ENCODE results near the gene TSPAN15. TPM values are rescaled to one million over a fixed set of nuclear protein-coding genes. Genes with fewer than 3 reads are reported as not detected.
"Not testable (repeated sequence)": the region's sequence is repeated elsewhere in the genome, so short reads cannot be mapped to it uniquely, and the experiment has no call there.

The TSPAN15 gene
- total RNA-seq, 2 experiments from 2014 or later = 0.85 to 0.91 TPM

- POLR2A ChIA-PET = no interaction called here
Observed at GRCh38 chr10:69446650-69447151, 4.6 kb upstream of the TSPAN15 start.

GRCh38 chr10:69449841-69450240, 1.4 kb upstream of the TSPAN15 start:
- POLR2A ChIA-PET = no interaction called here
- CTCF ChIA-PET = interaction anchor here (0.5 to 3.8 kb wide), 13 partner anchors 9 to 346 kb away, joined by 3 to 14 read pairs (median 4); no protein-coding TSS in a partner anchor
- Mint-ChIP-seq H3K27ac (no peak overlapping the region), H3K4me3 (no peak overlapping the region), H3K9me3 (ENCODE audit: low read depth) (no peaks in the 10 kb centered on the region), H3K36me3 (ENCODE audit: low read depth) (no peaks in the 10 kb centered on the region), H3K27me3 (peaks cover 4% of the 10 kb centered on the region), H3K4me1 (peaks cover 13% of the 10 kb centered on the region)
- intact Hi-C loops (cut with DNase I, micrococcal nuclease) = loop anchor here in 1 of 2 experiments (2.0 kb wide), 1 partner anchor 131 kb away; no protein-coding TSS in a partner anchor
- ATAC-seq = peak; percentile 63
- DNase-seq = peak; percentile 65

More at GRCh38 chr10:69446650-69447151, 4.6 kb upstream of the TSPAN15 start:
- Mint-ChIP-seq H3K4me1 (peaks cover 8% of the 10 kb centered on the region), H3K36me3 (ENCODE audit: low read depth) (no peaks in the 10 kb centered on the region), H3K4me3 (no peak overlapping the region), H3K9me3 (ENCODE audit: low read depth) (no peaks in the 10 kb centered on the region), H3K27me3 (peaks cover 2% of the 10 kb centered on the region), H3K27ac (no peak overlapping the region)
- ATAC-seq (no peak), DNase-seq (no peak)
- CTCF ChIA-PET = interaction anchor here (0.8 to 3.8 kb wide), 4 partner anchors 12 to 25 kb away, joined by 3 to 14 read pairs (median 3); no protein-coding TSS in a partner anchor
- intact Hi-C loops (cut with DNase I, micrococcal nuclease) = no loop called here

- not testable (repeated sequence) for H3K27ac Mint-ChIP-seq; DNase-seq; H3K9me3 Mint-ChIP-seq (ENCODE audit: low read depth); ATAC-seq; H3K27me3 Mint-ChIP-seq; H3K4me3 Mint-ChIP-seq; H3K36me3 Mint-ChIP-seq (ENCODE audit: low read depth)
- intact Hi-C loops (cut with DNase I, micrococcal nuclease) = loop anchor here in 1 of 2 experiments (2.0 kb wide), 1 partner anchor 132 kb away; no protein-coding TSS in a partner anchor
- CTCF ChIA-PET = interaction anchor here (0.5 to 3.8 kb wide), 7 partner anchors 8 to 176 kb away, joined by 3 to 14 read pairs (median 4); no protein-coding TSS in a partner anchor
- POLR2A ChIA-PET = interaction anchor here (1.0 kb wide), 1 partner anchor 7 kb away, joined by 5 read pairs; no protein-coding TSS in a partner anchor
- H3K4me1 Mint-ChIP-seq = peaks cover 13% of the 10 kb centered on the region
Observed at GRCh38 chr10:69450395-69450794, 870 bp upstream of the TSPAN15 start.

GRCh38 chr10:69451784-69452251, 553 bp downstream of the TSPAN15 start:
- DNase-seq (peak; percentile 13), ATAC-seq (no peak)
- ChIA-PET CTCF (interaction anchor here (0.7 to 1.9 kb wide), 4 partner anchors 17 to 1822 kb away, joined by 3 to 7 read pairs (median 4); no protein-coding TSS in a partner anchor), POLR2A (no interaction called here)
- peaks cover 4% of the 10 kb centered on the region for H3K27me3 Mint-ChIP-seq
- H3K36me3 Mint-ChIP-seq (ENCODE audit: low read depth) = no peaks in the 10 kb centered on the region
- intact Hi-C loops (cut with DNase I, micrococcal nuclease) = loop anchor here in 1 of 2 experiments (1.0 to 2.0 kb wide), 2 partner anchors 44 to 133 kb away; no protein-coding TSS in a partner anchor
- peak overlapping the region; percentile 75 for H3K4me3 Mint-ChIP-seq
- H3K9me3 Mint-ChIP-seq (ENCODE audit: low read depth) = no peaks in the 10 kb centered on the region
- H3K4me1 Mint-ChIP-seq = peaks cover 13% of the 10 kb centered on the region
- H3K27ac Mint-ChIP-seq = no peak overlapping the region

- ATAC-seq (no peak), DNase-seq (no peak)
- Mint-ChIP-seq H3K4me3 (no peak overlapping the region), H3K27me3 (peaks cover 4% of the 10 kb centered on the region), H3K9me3 (ENCODE audit: low read depth) (no peaks in the 10 kb centered on the region), H3K4me1 (peaks cover 17% of the 10 kb centered on the region), H3K36me3 (ENCODE audit: low read depth) (no peaks in the 10 kb centered on the region), H3K27ac (no peak overlapping the region)
- intact Hi-C loops (cut with DNase I, micrococcal nuclease) = no loop called here
- ChIA-PET POLR2A (no interaction called here), CTCF (interaction anchor here (1.9 kb wide), 1 partner anchor 62 kb away, joined by 7 read pairs; no protein-coding TSS in a partner anchor)
Observed at GRCh38 chr10:69452676-69453415, 1.6 kb downstream of the TSPAN15 start.

GRCh38 chr10:69453795-69454194, 2.5 kb downstream of the TSPAN15 start:
- POLR2A ChIA-PET = no interaction called here

GRCh38 chr10:69455006-69455763, 3.9 kb downstream of the TSPAN15 start:
- Mint-ChIP-seq H3K36me3 (ENCODE audit: low read depth) (no peaks in the 10 kb centered on the region), H3K27me3 (peaks cover 4% of the 10 kb centered on the region), H3K9me3 (ENCODE audit: low read depth) (no peaks in the 10 kb centered on the region), H3K4me1 (peaks cover 13% of the 10 kb centered on the region), H3K4me3 (no peak overlapping the region), H3K27ac (no peak overlapping the region)
- ChIA-PET POLR2A (no interaction called here), CTCF (interaction anchor here (0.6 kb wide), 1 partner anchor 23 kb away, joined by 3 read pairs; no protein-coding TSS in a partner anchor)
- DNase-seq = no peak
- intact Hi-C loops (cut with DNase I, micrococcal nuclease) = no loop called here
- no peak for ATAC-seq

More at GRCh38 chr10:69453795-69454194, 2.5 kb downstream of the TSPAN15 start:
- CTCF ChIA-PET = no interaction called here
- ATAC-seq = no peak
- no peak for DNase-seq
- Mint-ChIP-seq H3K36me3 (ENCODE audit: low read depth) (no peaks in the 10 kb centered on the region), H3K27ac (no peak overlapping the region), H3K27me3 (peaks cover 4% of the 10 kb centered on the region), H3K4me1 (peaks cover 17% of the 10 kb centered on the region), H3K9me3 (ENCODE audit: low read depth) (no peaks in the 10 kb centered on the region), H3K4me3 (no peak overlapping the region)
- intact Hi-C loops (cut with DNase I, micrococcal nuclease) = no loop called here

GRCh38 chr10:69456880-69457693, 5.8 kb downstream of the TSPAN15 start:
- Mint-ChIP-seq H3K27ac (no peak overlapping the region), H3K9me3 (ENCODE audit: low read depth) (no peaks in the 10 kb centered on the region), H3K36me3 (ENCODE audit: low read depth) (no peaks in the 10 kb centered on the region), H3K4me3 (no peak overlapping the region), H3K27me3 (peaks cover 4% of the 10 kb centered on the region), H3K4me1 (peaks cover 8% of the 10 kb centered on the region)
- CTCF ChIA-PET = interaction anchor here (0.6 to 3.3 kb wide), 2 partner anchors 9 to 212 kb away, joined by 3 to 14 read pairs; no protein-coding TSS in a partner anchor
- POLR2A ChIA-PET = no interaction called here
- peak; percentile 30 for DNase-seq
- intact Hi-C loops (cut with DNase I, micrococcal nuclease) = no loop called here
- peak; percentile 64 for ATAC-seq

- peaks cover 4% of the 10 kb centered on the region for H3K4me1 Mint-ChIP-seq
- H3K36me3 Mint-ChIP-seq (ENCODE audit: low read depth) = no peaks in the 10 kb centered on the region
- ChIA-PET POLR2A (no interaction called here), CTCF (interaction anchor here (0.6 to 3.3 kb wide), 2 partner anchors 9 to 212 kb away, joined by 3 to 14 read pairs; no protein-coding TSS in a partner anchor)
- ATAC-seq (no peak), DNase-seq (no peak)
- intact Hi-C loops (cut with DNase I, micrococcal nuclease) = no loop called here
- no peaks in the 10 kb centered on the region for H3K9me3 Mint-ChIP-seq (ENCODE audit: low read depth)
- no peak overlapping the region for H3K27ac Mint-ChIP-seq
- peaks cover under 1% of the 10 kb centered on the region for H3K27me3 Mint-ChIP-seq
- H3K4me3 Mint-ChIP-seq = no peak overlapping the region
Observed at GRCh38 chr10:69457771-69458237, 6.5 kb downstream of the TSPAN15 start.

- H3K27ac Mint-ChIP-seq = no peak overlapping the region
- intact Hi-C loops (cut with DNase I, micrococcal nuclease) = no loop called here
Observed at GRCh38 chr10:69458430-69459100, 7.3 kb downstream of the TSPAN15 start.

More at GRCh38 chr10:69458430-69459100, 7.3 kb downstream of the TSPAN15 start:
- no peak overlapping the region for H3K4me3 Mint-ChIP-seq
- peaks cover 6% of the 10 kb centered on the region for H3K4me1 Mint-ChIP-seq
- ChIA-PET POLR2A (no interaction called here), CTCF (interaction anchor here (3.3 kb wide), 1 partner anchor 10 kb away, joined by 14 read pairs; no protein-coding TSS in a partner anchor)
- no peaks in the 10 kb centered on the region for H3K27me3 Mint-ChIP-seq
- no peaks in the 10 kb centered on the region for H3K9me3 Mint-ChIP-seq (ENCODE audit: low read depth)
- DNase-seq = no peak
- H3K36me3 Mint-ChIP-seq (ENCODE audit: low read depth) = no peaks in the 10 kb centered on the region
- ATAC-seq = no peak

Measured in activated CD4-positive, alpha-beta T cell treated with anti-CD3 and anti-CD28 coated beads for 36 hours (primary cell).